HG03558 (cell line): Measurements from ENCODE around the gene TSC2.
"Not testable (repeated sequence)": the region's sequence is repeated elsewhere in the genome, so short reads cannot be mapped to it uniquely, and the experiment has no call there.

Source experiments
- ATAC-seq: cut with Tn5 transposase; IDR thresholded peaks from one replicate; pipeline ENCODE4 v1.9.1; 2021; ENCODE audit warnings: moderate number of reproducible peaks; ENCODE audit not compliant: unreplicated experiment; ENCODE audit errors: extremely low read depth

Gene TSC2

DNA sequence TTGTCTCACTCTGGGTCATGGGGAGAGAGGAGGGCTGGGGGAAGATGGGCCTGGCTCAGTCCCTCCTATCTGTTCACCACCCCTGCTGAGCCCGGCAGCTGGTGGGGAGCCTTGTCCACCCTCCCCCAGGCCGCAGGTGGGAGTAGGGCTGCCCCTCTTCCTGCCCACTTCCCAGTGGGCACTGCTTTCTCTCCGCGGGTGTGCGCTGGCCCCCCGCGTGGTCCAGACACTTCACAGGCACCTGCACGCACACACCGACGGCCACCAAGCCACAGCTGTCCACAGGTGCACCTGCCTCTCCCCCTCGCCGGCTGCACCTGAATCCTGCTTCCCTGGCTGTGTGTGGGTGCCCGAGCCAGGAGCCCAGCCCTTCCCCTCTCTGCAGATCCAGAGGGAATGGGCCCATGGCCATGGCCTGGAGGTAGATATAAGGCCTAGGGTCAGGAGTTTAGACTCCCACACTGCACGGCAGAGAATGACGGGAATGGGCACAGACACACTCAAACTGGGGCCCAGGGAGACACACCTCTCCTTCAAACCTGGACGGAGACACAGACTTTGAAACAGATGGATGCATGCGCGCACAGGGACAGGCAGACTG, 19.1 kb upstream of the TSC2 start:
- no peak for ATAC-seq

DNA sequence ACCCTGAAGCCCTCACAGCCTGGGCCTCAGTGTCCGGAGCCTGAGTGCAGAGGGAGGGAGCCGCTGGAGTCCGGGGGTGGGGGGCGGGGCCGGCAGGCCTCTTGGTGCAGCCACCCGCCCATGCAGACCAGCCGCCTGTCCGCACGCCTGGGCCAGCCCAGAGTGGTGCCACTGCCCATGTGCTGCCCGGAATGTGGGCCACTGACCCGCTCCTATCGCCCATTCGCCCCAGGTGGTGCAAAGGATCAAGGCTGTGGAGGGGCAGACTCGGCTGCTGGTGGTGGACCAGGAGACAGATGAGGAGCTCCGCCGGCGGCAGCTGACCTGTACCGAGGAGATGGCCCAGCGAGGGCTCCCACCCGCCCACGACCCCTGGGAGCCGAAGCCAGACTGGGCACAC, 18.4 kb upstream of the TSC2 start:
- ATAC-seq = no peak

DNA sequence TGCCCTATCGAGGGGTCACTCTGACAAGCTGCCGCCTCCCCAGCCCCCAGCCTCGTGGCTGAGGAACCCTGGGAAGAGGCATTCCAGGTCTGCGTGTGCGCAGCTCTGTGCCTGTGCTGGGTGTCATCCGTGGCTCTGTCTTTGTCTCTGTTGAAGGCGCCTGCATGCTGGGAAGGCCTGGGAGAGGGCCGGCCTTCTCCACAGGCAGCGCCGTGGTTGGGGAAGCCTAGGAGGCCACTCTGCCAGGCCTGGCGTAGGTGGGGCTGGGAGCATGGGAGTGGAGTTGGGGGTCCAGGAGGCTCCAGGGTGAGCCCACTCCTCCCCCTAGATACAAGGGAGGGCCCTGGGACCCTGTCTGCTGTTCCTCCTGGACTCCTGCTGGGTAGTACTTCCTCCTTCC, 17.7 kb upstream of the TSC2 start:
- no peak for ATAC-seq

DNA sequence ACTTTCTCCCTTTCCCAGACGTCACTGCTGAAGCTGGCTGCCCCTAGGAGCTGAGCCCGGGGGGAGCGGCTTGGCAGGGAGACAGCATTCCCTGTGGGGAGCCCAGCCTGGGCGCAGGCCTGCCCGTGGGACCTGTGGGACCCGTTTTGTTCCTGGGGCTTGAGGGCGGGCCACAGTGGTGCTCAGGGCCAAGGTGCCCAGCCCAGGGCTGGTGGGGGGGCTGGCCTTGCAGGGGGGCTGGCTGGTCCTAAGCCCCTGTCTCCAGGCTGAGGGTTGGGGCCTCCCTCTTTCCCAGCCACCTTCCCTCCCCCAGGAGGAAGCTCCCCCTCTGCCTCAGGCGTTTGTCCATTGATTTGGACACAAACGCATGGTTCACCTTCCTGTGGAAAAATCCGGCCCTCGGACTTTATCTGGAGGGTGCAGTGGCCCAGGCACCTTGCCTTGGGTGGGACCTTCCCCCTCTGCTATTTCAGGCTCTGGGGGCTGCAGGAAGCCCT, 16.7 kb upstream of the TSC2 start:
- no peak for ATAC-seq

DNA sequence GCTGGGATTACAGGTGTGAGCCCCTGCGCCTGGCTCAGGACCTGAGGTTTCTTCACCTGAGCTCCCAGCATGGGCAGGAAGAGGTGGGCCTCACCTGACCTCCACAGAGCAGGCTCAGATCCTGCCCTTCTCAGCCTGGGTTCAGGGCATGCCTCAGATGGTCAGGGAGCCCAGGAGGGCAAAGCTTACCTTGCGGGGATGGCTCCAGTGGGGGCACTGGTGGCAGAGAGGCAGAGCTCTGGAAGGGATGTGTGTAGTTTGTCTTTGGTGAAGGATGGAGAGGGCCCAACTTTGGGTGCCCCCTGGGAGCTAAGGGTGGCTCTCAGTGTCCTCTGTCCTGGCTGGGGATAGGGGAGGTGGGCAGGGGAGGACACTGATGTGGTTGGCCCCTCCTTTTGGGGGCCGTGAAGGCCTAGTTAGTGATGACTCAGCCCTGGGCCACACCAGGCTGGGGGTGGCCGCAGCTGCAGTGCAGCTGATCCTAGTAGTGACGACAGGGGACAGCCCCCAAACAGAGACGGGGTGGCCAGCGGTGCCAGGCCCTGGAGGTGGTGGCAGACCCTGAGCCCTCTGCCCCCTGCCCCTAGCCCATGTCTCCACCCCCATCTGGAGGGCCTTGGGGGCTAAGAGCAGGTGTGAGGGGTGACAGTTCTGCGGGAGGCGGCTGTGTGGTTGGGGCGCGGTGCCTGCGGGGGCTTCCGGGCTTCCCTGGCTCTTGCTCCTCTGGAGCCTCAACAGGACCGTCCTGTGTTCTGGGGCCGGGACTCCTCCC, 15.3 kb upstream of the TSC2 start:
- ATAC-seq = no peak

DNA sequence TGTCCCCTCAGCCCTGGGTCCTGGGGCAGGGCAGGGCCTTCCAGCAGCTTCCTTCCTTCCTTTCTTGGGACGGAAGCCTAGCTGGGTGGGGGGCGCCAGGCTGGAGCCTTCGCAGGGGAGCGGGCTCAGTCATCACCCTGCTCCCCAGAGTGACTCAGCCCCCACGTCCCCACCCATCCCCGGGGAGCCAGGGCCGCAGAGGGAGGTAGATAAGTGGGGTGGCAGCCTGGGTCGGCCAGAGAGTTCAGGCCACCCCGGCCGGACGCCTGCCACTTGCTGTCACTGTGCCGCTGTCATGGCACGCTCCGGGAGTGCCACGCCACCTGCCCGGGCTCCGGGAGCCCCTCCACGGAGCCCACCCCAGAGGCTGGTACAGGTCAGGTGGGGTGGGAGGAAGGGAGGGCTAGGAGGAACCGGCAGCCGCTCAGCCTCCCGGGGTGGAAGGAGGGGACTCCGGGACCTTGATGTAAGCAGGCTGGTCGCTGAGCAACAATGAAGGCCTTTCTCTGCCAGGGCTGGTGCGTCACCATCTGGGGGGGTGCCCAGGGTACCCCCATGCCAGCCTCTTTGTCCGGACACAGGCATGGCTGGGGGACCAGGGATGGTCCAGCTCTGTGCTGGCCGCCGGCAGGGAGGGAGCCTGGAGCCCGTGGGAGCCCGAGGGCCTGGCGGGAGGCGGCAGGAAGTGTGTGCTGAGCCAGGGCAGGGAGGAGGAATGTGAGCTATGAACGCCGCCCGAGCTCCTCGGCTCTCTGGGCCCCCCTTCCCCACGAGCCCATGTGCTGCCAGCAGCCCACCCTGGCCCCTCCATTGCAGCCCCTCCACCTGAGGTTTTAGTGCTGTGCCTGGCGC, 14.5 kb upstream of the TSC2 start:
- ATAC-seq = no peak

DNA sequence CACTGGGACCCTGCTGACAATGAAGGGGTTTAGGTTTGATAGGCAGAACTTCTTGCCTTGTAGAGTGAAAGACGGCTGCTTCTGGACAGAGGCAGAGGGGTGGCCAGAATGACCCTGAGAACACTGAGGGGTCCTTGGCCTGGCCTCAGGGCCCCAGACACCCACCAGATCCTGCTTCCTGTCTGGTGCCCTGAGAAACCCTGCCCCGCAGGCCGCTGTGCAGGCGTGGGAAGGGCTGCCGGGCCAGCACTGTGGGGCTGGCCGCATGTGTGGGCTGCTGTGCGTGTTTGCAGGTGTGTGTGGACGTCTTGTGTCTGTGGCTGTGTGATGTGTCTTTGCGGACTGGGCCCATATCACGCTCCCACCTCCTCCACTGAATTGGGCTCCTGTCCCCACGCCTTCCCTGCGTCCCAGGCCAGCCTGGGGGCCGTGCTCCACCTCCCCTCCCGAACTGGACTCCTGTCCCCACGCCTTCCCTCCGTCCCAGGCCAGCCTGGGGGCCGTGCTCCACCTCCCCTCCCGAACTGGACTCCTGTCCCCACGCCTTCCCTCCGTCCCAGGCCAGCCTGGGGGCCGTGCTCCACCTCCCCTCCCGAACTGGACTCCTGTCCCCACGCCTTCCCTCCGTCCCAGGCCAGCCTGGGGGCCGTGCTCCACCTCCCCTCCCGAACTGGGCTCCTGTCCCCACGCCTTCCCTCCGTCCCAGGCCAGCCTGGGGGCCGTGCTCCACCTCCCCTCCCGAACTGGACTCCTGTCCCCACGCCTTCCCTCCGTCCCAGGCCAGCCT, 13.7 kb upstream of the TSC2 start:
- not testable (repeated sequence) for ATAC-seq

DNA sequence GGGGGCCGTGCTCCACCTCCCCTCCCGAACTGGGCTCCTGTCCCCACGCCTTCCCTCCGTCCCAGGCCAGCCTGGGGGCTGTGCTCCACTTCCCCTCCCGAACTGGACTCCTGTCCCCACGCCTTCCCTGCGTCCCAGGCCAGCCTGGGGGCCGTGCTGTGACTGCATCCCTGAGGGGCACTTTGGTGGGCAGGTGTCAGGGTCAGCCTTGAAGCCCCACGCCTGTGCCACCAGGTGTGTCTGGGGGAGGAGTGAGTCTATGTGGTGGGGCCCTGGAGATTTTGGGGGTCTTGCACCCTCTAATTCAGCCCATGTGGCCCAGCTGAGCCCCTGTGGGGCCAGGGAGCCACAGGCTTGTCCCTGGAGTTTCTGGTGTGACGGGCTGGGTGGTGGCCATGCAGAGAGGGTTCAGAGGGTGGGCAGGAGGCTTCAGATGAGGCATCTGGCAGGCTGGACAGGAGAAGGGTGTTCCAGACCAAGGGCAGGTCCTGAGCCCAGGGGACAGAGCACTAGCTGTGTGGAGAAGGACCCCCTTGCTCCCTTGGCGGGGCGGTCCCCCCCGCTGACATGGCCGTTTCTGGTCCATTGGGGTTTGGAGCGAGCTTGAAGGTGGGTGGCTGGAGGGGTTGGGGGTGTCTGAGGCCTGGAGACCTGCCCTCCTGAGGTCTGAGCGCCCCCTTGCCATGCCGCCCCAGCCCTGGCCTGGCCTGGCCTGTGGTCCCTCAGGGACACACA, 12.9 kb upstream of the TSC2 start:
- no peak for ATAC-seq

DNA sequence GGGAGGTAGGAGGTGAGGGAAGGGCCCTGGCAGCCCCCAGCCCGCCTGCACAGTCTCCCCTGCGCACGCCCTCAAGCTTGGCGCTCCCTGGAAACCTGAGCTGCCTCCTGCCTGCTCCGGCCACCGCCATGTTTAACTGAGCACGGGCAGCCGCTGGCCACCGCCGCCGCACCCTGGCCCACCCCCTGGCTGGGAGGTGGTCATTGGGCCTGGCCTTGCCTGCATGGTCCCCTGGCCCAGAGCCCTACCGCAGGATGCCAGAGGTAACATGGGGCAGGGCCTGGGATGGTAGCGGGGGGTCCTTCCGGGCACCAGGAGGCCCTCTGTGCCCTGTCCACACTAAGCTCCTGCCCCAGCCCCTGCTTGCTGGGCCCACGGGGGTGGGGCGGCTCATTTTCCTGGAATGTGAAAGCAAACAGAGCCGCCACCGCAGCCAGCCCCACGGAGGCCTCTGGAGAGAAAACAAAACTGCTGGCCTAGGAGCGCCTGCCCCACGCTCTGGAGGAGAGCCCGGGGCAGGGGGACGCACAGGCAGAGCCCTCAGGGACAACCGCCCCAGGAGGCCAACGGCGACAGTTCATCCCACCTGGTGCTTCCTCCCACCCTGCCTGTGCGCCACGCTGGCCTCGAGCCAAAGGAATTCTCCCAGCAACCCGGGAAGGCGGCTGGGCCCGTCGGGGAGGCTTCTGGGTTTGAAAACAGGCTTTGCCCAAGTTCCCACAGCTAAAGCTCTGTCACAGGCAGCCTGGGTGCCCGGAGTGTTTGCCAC, 12.2 kb upstream of the TSC2 start:
- ATAC-seq = no peak

DNA sequence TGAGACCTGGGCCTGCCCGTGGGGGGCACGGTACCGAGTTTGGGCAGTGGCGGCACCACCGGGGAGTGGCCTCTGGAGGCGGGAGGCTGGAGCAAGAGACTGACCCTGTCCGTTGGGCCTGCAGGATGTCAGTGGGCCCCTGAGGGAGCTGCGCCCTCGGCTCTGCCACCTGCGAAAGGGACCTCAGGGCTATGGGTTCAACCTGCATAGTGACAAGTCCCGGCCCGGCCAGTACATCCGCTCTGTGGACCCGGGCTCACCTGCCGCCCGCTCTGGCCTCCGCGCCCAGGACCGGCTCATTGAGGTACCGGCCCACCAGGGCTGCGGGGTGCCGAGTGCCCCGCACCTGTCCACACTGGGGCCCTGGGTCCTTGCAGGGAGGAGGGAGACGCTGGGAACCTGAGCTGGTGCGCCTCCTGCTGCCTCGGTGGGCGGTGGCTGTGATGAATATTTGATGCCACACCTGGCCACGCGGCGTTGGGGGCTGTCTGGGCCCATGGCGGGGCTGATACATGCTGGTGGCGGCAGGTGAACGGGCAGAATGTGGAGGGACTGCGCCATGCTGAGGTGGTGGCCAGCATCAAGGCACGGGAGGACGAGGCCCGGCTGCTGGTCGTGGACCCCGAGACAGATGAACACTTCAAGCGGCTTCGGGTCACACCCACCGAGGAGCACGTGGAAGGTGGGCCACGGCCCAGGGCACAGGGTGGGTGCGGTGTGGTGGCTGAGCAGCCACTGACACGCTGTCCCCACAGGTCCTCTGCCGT, 11.4 kb upstream of the TSC2 start:
- no peak for ATAC-seq

DNA sequence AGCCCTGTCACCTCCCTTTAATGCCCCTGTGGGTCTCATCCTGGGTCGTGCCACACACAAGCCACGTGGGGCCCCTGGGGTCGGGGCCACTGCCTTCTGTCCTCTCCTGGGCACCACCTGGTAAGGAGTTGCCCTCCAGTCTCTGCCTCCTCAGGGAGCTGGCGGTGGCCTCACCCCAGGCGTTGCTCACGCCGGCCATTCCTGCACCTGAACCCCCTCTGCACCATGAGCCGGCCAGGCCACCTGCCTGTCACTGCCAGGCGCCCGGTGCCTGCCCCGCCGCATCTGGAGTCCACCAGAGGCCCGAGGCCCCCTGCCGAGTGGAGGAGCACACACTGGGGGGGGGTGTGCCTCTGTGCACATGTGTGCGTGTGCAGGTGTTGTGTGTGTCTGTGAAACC, 10.7 kb upstream of the TSC2 start:
- no peak for ATAC-seq

DNA sequence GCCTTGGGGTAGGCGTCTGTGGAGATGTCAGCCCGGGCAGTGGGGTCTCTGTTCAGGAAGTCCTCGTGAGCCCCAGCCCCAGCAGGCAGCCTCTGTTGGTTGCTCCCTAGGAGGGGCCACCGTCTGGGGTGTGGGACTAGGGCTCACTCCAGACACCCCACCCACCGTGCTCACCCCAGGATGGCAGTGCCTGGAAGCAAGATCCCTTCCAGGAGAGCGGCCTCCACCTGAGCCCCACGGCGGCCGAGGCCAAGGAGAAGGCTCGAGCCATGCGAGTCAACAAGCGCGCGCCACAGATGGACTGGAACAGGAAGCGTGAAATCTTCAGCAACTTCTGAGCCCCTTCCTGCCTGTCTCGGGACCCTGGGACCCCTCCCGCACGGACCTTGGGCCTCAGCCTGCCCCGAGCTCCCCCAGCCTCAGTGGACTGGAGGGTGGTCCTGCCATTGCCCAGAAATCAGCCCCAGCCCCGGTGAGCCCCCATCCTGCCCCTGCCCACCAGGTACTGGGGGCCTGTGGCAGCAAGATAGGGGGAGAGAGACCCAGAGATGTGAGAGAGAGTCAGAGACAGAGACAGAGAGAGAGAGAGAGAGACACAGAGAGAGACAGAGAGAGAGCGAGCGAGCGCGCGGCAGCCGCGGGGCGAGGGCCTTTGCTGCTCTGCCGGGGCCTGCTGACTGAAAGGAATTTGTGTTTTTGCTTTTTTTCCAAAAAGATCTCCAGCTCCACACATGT, 10.0 kb upstream of the TSC2 start:
- ATAC-seq = no peak

DNA sequence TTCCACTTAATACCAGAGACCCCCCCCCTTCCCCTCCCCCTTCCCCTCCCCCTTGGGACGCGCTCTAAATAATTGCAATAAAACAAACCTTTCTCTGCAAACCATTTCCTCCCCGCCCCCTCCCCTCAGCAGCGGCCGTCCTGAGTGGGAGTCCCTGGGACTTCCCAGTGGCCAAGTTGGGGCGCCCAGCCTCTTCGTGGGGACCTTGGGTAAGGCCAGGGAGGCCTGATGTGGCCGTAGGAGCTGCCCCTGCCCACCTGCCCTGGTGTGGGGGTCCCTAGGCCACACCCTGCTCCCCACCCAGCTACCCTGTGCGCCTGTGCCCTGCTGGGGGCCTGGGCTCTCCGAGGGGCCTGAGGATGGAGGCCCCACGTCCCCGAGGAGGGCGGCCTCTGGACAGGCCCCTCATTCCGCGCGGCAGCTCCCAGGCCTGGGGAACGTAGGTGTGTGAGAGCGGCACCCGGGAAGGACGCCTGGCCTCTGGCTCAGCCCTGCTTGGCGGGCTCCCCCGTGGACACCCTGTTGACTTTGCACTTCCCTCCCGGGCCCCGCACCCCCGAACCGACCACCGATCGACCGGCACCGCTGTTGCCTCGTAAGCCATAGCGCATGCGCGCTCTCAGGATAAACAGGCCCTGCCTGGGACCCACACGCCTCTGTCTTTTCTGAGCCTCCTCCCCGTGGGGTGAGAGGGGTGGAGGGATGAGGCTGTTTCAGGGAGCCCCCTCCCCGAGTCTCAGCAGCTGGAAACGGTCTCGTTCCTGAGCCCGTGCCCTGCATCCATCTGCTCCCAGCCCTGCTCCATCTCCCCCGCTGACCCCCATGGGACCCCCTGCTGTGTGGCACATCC, 9.2 kb upstream of the TSC2 start:
- no peak for ATAC-seq

DNA sequence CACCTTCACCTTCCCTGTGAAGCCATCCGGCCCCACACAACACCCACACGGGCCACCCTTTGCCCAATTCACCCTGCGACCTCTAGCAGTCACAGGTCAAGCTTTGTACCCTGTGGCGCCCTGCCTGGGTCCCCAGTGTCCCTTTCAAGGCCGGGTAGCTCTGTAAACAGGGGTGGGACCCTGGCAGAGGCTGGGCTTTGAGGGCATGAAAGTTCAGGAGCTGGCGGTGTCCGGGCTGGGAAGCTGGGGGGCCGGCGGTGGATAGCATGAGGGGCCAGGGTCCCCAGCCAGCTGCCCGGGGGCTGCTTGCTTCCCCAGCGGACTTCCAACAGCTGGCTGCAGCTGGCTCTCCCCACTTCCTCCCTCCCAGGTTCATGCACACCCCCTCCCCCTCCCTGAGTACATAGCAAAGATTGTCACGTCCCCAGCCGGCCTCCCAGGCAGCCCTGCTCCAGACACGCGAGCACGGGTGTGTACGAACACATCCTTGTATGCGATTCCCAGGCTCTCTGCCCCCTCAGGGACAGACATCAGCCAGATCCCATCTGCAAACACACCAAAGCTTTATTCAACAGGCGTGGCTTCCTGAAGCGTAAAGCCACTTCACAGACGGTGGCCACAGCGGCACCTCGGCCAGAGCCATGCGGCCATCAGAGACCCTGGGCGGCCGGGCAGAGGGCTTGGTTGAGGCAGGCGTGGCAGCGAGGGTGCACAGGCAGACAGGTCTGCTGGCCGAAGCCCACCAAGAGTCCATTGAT, 8.3 kb upstream of the TSC2 start:
- no peak for ATAC-seq

DNA sequence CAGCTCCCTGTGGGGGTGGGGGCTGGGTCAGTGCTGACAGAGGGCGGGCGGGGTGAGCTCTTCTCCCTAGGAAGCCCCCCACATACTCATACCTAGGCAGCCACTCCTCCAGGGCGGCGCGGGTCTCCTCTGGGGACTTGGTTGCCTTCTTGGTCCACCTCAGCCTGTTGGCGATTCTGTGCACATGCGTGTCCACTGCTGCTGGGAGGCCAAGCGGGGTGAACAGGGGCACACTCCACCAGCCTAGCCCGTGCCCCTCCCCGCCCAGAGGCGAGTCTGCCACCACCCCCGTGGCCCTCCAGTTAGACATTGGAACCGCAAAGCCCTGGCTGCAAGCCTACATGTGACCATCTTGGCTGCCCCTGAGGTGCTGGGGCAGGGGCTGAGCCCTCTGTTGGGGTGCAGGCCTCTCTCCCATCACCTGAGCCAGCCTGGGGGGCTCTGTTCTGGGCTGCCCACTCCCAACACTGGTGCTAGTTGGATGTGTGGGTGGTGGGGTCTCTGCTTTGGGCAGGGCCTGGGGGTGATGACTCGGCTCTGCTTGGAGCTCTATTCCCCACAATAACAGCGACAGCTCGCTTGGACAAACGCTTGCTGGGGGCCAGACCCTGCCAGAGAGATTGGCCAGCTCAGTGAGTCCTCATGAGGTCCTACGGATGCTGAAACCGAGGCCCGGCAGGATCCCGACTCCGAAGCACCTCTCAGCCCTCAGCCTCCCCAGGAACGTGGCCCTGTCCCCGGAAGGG, 7.6 kb upstream of the TSC2 start:
- no peak for ATAC-seq
